A204.1 (cell line): ENCODE results near the gene INPP4A.

Experiments used
- FAIRE-seq: peaks from 2 replicates; lab custom pipeline; 2012; peaks lifted over from hg19 to GRCh38; lab: Jason Lieb, UNC

The INPP4A gene

DNA sequence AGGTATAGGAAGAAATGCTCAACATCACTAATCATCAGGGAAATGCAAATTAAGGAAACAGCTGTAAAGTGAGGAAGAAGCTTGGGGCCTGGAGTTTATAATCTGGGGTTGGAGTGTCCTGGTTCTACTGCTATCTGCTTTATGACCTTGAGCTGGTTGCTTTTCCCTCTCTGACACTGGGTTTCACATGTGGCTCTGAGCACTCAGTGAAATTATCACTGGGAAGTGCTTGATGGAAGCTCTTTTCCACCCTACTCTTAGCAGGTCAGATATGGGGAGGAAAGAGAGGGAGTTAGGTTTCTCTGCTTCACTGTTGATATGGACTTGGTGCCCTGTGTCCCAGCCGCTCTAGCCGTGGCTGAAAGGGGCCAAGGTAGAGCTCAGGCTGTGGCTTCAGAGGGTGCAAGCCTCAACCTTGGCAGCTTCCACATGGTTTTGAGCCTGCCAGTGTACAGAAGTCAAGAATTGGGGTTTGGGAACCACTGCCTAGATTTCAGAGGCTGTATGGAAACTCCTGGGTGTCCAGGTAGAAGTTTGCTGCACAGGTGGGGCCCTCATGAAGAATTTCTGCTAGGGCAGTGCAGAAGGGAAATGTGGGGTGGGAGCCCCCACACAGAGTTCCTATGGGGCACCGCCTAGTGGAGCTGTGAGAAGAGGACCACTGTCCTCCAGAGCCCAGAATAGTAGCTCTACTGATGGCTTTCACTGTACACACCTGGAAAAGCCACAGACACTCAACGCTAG is 52.3 kb downstream of the INPP4A start:
- FAIRE-seq, result no peak

DNA sequence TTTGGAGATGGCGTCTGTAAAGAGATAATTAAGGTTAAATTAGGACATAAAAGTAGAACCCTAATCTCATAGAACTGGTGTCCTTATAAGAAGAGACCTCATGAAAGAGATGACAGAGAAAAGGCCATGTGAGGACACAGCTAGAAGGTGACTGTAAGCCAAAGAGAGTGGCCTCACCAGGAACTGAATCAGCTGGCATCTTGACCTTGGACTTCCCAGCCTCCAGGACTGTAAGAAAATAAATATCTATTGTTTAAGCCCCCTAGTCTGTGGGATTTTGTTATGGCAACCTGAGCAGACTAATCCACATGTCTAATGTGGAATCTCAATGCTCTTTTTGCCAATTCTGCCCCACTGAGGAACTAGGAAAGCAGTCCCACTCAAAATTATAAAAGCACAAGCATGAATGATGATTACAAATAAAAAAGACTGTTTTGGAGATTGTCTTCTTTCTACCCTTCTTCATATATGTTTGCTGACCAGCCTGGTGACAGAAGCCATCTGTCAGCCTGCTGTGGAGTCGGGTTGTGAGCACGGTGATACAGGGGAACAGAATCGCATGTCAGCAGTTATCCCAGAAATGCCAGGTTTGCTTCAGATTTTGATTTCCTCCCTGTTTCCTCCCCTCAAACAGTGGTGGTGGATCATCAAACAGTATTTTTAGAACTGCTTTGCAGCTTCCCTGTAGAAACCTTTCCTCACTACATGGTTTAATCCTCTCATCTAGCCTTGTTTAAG is 54.2 kb downstream of the INPP4A start:
- FAIRE-seq, result no peak

DNA sequence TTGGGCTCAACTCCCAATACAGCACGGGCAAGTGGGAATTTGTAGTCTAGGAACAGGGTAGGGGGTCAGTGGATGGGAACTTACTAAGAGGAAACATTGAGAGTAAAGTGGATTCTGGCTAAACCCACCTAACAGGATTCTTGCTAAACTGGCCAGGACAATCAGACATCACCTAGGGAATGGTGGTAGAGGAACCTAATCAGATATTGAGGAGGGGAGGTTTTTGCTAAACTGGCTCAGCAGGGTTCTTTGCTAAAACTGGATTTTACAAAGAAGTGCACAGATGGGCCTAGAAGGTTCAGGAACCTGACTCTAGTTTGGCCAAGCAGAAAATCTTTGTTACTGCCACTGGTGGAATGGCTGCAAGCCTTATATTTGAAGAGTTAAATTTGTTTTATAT is 55.9 kb downstream of the INPP4A start:
- no peak for FAIRE-seq

DNA sequence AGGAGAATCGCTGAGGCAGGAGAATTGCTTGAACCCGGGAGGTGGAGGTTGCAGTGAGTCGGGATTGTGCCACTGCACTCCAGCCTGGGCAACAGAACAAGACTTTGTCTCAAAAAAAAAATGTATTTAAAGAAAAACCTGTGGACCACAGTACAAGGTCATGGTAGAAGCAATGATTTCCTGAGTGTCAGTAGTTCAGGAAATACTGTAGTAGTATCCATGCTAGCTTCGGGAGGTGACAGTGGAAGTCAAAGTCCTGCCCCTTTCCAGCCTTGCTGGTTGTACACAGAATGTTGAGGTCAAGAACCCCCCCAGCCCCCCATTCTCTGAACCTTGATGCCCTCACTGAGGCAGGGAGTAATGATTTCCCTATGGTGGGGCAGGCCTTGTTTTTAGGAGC is 56.6 kb downstream of the INPP4A start:
- FAIRE-seq, result no peak

DNA sequence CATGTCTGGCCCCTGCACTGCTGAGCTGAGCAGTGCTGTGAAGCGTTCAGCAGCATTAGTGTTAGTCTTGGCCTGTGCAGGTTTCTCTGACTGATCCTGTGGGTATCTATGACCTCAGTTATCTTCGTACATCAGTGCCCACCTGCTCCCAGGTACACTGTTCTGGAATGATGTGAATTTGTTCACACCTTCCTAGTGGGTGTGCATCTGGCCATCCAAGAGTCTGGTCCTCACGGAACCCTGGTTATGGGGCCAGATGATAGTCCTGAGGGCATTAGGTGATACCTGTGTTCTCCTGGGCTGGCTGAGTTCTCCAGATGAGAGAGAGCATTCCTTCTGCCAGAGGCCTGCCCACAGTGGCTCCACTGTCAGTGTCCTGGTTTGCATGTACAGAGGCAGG is 57.2 kb downstream of the INPP4A start:
- FAIRE-seq, result no peak

DNA sequence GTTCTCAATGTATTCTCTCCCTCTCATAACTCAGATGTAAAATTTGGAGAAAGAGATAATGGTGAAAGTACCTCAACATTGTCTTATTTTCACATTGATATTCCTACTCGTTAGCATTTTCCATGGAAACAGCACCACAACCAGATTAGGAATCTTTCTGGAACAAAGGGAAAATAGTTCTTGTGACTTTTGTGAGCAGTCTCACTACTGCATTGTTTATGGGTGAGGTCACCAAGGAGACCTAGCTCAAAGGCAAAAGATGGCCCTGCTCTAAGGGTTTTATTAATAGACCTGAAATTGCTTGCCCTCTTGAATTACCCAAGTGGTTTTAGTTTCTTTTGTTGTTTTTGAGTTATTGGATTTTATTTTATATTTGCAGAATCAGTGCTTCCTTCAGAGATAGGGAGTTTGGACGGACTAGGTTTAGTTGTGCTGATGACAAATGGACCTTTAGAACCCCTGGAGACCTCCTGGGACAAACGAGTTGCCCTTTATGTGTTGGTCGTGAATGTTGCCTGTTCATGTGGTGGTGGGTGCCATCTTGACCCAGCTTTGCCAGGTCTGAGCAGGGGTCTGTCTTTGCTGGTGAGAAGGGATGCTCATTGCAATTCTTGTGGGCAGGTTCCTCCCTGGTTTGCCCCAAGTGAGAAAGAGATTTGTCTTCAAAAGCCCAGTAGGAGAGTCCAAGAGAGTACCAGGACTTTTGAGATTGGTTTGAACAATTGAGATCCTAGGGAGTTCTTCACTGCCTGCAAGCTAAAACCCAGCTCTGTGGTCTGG is 58.1 kb downstream of the INPP4A start:
- FAIRE-seq, result no peak

DNA sequence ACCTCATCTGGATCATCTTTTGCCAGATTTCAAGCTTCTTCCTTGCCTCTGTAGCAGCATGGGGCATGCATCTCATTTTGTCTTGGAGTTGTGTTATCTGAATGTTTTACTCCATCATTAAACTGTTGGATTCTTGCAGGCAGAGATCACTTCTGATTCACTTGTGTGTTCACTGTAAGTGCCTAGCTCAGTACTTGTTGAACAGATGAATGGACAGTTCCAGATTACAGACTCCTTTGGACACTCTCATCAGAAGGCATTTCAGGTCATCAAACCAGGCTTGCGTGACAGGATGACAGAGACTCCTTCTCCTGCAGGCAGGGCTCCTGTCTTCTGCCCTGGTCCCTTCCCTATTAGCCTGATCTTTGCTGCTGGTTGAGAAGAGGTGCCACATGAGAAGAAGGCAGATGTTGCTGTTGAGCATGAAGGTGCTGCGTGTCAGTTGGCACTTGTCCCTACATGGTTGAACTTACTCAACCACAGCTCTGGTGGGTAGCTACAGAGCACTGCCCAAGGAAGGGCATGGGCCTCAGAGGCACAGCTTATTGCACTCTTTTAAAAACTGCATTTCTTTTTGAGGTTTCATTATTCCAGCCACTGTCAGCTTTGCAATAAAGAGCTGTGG is 58.9 kb downstream of the INPP4A start:
- FAIRE-seq, result no peak

DNA sequence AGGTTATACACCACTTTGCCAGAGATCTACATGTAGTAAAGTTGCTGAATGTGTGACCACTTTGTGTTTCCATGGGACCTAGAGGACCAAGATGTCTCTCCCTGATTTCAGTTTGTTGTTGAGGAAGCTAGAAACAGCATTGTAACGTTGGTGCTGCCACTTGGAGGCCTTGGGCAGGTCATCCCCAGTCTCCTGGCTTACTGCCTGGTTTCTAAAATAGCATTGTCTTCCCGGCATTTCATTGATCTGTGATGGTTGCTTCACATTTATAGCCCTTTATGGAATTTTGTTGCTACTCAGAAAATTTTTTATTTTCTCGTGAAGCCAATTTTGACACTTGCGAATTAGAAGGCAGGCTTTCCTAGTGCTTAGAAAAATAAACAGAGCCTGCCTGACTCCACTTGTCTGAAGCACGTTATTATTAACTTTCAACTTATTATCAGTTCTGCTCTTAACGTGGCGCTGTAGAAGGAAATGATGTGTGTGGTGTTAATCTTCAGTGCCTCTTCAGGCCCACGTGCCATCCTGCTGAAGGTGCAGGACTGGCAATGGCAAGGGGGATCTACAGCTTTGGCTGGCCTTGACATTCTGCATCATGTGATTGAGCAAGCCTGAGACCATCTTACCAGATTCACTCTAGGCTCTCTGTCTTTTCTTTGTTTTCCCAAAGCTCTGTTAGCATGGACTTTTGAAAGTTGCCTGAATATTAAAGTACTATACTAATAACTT is 59.9 kb downstream of the INPP4A start:
- FAIRE-seq, result no peak

DNA sequence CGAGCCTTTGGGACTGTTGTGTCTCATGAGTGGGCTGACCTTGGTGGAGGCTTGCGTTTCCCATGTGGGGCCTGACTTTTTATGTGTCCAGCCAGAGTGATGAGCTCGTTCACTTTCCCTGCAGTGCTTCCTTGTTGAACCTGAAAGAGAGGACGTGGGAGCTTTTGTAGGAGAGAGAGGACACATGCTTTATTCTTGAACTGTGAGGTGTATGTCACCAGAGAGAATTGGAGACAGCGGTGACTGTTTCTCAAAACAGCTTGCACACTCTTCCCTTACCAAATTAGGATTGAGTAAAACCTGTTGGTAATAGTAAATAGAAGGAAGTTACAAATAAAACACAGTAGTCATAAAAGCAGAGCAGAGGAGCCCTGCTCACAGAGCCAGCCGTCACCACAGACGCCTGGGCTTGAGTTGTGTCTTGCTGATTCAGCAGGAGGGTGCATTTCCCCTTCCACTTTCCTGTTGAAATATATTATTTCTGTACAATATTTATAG is 60.7 kb downstream of the INPP4A start:
- FAIRE-seq, result no peak

DNA sequence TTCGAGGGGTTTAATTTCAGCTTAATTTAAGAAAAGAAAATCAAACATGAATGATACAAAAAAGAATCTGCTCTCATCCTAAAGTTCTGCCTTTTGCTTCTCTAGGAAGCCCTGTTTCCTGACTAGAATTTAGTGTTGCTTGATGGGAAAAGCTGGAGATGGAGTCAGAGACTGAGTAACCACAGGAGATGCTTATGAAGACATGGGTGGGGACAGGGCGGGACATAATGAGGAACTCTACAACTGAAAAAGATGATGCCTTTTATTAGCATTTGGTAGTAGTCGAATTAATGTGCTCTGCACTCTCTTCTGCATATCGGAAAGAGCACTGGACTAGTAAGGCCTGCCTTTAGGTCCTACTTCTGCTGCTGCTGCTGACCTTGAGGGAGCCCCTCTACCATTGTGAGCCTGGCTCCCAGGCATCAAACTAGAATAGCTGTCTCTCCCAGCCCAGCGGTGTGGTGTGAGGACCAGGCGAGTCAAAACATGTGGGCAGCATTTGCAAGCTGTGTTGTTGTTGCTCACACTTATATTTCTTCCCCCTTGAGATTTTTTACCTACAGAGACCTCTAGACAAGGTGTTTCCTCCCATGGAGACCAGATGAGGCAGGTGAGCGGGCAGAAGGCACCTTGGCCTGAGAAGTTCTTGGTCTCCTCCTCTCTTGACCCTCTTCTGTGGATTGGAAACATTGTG is 61.5 kb downstream of the INPP4A start:
- FAIRE-seq, result no peak

DNA sequence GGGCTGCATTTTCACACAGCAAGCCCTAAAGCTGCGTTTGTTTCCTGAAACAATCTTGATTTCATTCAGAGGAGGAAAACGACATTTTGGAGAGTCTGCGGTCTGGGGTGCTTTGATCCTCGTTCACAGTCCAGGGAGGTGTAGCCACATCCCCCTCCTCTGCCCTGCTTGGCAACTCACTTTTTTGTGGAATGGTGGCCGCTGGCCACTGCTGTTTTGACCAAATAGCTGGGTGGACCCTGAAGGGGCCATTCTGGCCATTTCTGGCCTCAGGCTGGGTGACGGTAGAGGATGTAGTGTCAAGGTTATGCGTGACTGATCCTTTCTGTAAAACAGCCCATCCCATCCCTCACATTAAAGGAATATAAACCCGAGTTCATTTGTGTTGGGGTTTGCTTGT is 62.2 kb downstream of the INPP4A start:
- FAIRE-seq, result no peak

DNA sequence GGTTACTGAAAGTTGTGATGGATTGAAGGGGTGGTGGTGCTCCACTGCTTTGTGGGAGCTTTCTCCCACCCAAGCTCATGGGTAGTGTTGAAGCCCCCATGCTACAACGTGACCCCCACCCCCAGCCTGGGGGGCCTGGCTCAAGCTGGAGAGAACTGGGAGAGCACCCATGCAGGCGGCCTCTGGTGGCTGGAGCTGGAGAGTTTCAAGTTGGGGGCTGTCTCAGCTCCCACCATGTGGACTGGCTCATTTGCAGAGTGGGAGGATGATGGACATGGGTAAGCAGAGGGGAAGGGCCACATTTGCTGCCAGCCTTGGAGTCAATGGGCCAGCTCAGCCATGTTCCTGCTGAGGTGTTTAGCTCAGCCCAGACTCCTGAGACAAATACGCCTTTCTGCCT is 62.8 kb downstream of the INPP4A start:
- no peak for FAIRE-seq

DNA sequence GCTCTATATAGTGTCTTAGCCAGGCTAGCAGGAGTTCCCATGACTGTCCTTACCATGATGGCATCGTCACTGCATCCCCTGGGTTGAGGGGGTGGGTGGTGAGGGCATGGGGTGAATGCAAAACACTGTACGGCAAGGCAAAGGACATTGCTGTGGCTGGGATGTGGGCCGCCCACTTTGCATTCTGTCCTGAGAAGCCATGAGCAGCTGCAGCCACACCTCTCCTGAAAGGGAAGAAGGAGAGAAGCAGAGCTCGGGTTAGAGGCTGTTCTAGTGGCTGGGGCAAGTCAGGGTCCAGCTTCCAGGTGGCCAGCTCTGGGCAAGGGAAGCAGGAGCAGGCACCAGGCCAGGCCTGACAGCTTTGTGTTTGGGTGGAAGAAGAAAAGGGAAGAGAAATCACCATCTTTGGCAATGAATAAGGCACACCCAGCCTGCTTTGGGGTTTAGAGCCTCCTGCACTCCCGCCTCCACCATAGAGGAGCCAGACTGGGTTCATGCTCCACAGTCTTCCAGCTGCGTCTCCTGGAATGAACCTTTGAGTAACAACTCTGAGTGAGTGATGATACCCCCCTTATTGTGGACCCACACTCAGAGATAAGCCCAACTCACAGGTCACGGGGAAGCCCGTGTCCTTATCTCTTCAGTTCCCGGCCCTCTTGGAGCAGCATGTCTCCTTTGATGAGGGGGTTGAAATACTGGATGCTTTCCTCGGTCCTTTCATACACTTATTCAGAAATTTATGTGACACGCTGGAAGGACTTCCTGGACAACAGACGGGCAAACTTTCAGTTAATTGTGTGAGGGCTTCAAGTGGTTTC is 63.4 kb downstream of the INPP4A start:
- FAIRE-seq, result no peak

DNA sequence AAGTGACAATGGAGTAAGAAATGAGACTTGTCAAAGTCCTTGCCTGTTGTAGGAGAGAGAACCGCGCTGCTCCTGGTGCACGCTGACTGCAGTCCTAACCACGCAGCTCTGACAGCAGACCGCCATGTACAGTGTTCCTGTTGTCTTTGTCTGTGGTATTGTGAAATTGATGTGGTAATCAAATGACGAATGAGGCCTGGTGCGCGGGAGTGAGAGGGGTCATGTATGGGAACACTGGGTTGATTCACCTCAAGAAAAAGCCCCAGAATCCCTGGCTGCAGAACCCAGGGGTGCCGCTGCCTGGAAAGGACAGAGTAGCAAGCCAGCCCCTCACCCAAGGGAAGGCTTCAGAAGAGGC is 64.0 kb downstream of the INPP4A start:
- FAIRE-seq, result no peak

DNA sequence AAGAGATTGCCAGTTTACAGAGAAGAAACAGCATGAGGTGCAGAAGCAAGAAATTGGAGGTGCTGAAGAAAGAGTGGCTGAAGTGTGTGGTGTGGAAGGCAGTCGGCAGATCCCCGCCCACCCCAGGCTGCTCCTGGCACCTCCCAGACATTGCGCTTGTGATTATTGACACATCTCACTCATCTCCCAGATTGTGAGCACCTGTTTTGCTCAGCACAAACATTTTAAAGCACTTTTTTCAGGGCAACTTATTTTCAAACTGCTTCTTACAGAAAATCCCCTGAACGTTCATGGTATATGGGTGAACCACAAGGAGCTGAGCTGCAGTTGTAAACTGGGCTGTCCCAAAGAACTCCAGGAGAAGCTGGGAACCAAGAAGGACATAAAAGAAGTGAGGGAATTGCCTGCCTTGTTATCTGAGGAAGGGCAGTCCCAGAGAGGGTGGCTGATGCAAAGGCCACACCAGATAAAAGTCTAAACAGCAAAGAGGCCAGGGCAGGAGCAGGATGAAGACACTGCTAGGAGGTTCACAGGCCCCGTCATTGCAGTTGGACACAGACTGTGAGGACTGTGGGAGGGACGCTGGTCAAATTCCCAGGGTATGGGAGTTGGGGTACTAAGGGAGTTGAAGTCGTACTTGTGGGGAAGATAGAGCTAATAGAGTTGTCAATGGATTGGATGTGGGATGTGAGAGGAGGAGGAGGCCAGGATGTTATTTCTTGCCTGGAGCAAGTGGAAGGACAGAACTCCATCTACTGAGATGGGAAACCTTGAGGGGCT is 65.1 kb downstream of the INPP4A start:
- no peak for FAIRE-seq

DNA sequence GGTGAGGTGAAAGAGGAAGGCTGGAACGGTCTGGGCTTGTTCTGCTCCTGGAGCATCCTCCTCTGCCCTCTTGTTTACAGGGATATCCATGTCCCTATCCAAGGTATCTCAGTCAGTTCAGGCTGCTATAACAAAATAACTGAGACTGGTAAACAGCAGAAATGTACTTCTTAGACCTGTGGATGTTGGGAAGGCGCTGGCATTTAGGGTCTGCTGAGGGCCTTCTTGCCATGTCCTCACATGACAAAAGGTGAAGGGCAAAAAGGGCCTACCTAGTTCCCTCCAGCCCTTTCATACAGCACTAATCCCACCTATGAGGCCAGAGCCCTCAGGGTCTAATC is 65.6 kb downstream of the INPP4A start:
- FAIRE-seq, result no peak

DNA sequence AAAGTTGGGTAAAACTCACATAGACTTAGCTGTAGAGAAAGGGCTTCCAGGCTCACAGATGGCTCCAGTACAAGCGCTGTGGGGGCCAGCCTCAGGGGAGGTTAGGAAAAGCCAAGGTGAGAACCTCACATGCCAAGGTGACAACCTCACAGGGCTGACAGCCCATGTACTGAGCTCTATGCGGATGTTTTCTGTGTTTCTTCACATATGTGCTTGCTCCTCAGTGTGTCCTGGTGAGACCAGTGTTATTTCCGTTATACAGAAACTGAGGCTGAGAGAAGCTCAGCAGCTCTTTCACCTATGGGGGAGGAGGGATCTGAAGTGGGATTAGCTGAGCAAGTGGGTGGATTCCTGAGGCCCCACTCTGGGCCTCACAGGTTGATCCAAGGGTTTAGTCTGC is 67.3 kb downstream of the INPP4A start:
- no peak for FAIRE-seq

DNA sequence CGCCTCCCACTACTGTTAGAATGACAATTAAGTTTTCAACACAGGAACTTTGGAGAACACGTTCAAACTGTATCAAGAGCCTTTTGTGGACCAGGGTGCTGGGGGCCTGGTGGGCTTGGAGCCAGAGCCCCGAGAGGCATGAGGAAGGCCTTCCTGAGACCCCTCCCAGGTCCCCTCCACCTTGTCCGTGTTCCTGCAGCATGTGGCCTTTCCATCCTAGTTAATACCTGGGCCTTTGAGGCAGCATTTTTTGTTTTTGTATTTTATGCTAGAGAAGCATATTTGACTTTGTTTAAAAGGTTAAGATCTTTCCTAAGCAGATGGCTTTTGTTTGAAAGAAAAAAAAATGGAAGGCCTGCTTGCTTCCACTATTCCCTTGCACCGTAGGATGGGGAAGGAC is 68.0 kb downstream of the INPP4A start:
- no peak for FAIRE-seq

DNA sequence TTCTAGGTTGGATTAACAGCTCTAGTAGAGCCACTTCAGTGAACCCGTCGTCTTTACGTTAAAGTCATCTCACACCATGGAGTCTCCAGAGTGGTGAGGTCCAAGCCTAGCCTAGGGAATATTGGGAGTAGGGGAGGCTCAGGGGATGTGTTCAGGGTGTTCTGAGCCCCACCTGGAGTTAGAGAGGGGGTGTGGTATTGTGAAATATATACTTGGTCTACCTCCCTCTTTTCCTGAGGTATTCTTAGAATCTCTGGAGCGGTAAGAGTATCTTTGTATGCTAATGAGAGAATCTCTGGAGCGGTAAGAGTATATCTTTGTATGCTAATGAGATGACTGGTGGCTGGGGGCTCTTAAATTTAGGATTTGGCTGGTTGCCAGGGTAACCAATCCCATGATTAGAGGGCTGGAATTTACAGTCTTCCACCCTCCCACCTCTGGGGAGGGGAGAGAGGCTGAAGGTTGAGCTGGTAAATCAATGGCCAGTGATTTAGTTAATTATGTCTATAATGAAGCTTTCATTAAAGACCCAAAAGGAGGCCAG is 69.5 kb downstream of the INPP4A start:
- FAIRE-seq, result no peak

DNA sequence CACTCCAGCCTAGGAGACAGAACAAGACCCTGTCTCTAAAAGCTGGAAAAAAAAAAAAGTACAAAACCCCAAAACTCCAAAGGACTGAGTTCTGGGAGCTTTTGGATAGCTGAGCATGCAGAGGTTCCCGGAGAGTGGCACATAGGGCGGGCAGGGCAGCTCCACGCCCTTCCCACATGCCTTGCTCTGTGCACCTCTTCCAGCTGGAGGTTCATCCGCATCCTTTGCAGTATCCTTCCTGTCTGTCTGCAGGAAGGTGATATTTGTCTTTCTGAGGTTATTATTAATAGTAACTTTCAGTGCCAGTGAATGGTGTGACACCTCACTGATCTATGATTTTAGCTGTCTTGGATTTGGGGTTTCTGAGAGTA is 70.2 kb downstream of the INPP4A start:
- FAIRE-seq, result no peak
